ENCODE measurements around the gene FRS2. TPM values are rescaled to one million over a fixed set of nuclear protein-coding genes. Genes with fewer than 3 reads are reported as not detected.
A peak's percentile ranks its signal among the peaks of the same experiment; 100 is the strongest.

The FRS2 gene
- total and polyA plus RNA-seq, 2 donors from 2014 or later: 4.6 to 31.4 TPM

GRCh38 chr12:69514111-69514510 lies 43.9 kb downstream of the FRS2 start:
- no peak for TF ChIP-seq CTCF (IDR thresholded peaks at IDR 0.05; ENCODE audit: borderline replicate concordance, extremely low read depth, insufficient read depth)
- Histone ChIP-seq H3K4me1 (ENCODE audit: control insufficient read depth in 2 of 3, insufficient read depth in 2 of 3, low read depth in 1 of 3, low read length in 3 of 3) (peaks cover 3 to 5% (median 4%) of the 10 kb centered on the region in 3 donors), H3K9ac (ENCODE audit: low read length in 3 of 3) (no peak overlapping the region), H3K9me3 (ENCODE audit: control insufficient read depth in 2 of 3, insufficient read depth in 1 of 3, low read length in 3 of 3) (no peaks in the 10 kb centered on the region), H3K36me3 (ENCODE audit: control insufficient read depth in 2 of 3, insufficient read depth in 3 of 3, low read length in 3 of 3) (no peaks in the 10 kb centered on the region), H3K4me3 (ENCODE audit: low read length in 3 of 3) (no peak overlapping the region), H3K27me3 (ENCODE audit: control insufficient read depth, insufficient read depth, low read length) (no peaks in the 10 kb centered on the region), H3K27ac (ENCODE audit: low read depth in 2 of 2, low read length in 2 of 2) (no peak overlapping the region)
- no peak for DNase-seq
- intact Hi-C loops (cut with DNase I): no loop called here
- FAIRE-seq: no peak

- Histone ChIP-seq H3K27ac (ENCODE audit: low read depth in 2 of 2, low read length in 2 of 2) (no peak overlapping the region), H3K4me1 (ENCODE audit: control insufficient read depth in 2 of 3, insufficient read depth in 2 of 3, low read depth in 1 of 3, low read length in 3 of 3) (peaks cover 0 to 5% (median 3%) of the 10 kb centered on the region in 3 donors), H3K4me3 (ENCODE audit: low read length in 3 of 3) (no peak overlapping the region), H3K27me3 (ENCODE audit: control insufficient read depth, insufficient read depth, low read length) (no peaks in the 10 kb centered on the region), H3K36me3 (ENCODE audit: control insufficient read depth in 2 of 3, insufficient read depth in 3 of 3, low read length in 3 of 3) (no peaks in the 10 kb centered on the region), H3K9ac (ENCODE audit: low read length in 3 of 3) (no peak overlapping the region), H3K9me3 (ENCODE audit: control insufficient read depth in 2 of 3, insufficient read depth in 1 of 3, low read length in 3 of 3) (no peaks in the 10 kb centered on the region)
- intact Hi-C loops (cut with DNase I): no loop called here
- no peak for TF ChIP-seq CTCF (IDR thresholded peaks at IDR 0.05; ENCODE audit: borderline replicate concordance, extremely low read depth, insufficient read depth)
- DNase-seq (no peak), FAIRE-seq (no peak)
Measured at GRCh38 chr12:69514845-69515244, 44.7 kb downstream of the FRS2 start.

DNA sequence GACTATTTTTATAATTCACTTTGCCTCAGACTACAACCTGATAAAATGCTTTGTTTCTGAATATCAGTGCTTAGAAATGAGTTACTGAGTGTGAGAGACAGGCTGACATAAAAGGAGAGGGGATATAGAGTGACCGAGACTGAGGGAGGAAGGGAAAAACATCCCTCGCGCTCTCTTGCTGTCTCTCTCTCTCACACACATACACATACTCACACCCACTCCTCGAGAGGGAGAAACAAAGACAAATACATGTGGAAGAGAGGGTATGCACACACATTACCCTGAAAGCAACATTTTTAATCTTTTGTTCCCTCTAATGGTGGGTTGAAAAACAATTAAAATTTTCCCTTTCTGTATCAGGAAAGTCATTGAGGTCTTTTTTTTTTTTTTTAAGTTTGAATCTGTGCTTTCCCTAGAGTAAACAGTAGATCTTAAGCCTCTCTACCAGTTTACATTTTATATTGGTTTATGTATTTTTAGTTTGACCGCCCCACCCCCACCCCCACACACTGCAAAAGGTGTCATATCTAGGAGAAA lies 45.3 kb downstream of the FRS2 start:
- Histone ChIP-seq H3K36me3 (ENCODE audit: control insufficient read depth in 2 of 3, insufficient read depth in 3 of 3, low read length in 3 of 3) (no peaks in the 10 kb centered on the region), H3K27me3 (ENCODE audit: control insufficient read depth, insufficient read depth, low read length) (no peaks in the 10 kb centered on the region), H3K27ac (ENCODE audit: low read depth in 2 of 2, low read length in 2 of 2) (no peak overlapping the region), H3K9ac (ENCODE audit: low read length in 3 of 3) (no peak overlapping the region), H3K4me3 (ENCODE audit: low read length in 3 of 3) (no peak overlapping the region), H3K9me3 (ENCODE audit: control insufficient read depth in 2 of 3, insufficient read depth in 1 of 3, low read length in 3 of 3) (no peaks in the 10 kb centered on the region), H3K4me1 (ENCODE audit: control insufficient read depth in 2 of 3, insufficient read depth in 2 of 3, low read depth in 1 of 3, low read length in 3 of 3) (peaks cover 0 to under 1% (median 0%) of the 10 kb centered on the region in 3 donors)
- intact Hi-C loops (cut with DNase I): no loop called here
- no peak for FAIRE-seq
- no peak for TF ChIP-seq CTCF (IDR thresholded peaks at IDR 0.05; ENCODE audit: borderline replicate concordance, extremely low read depth, insufficient read depth)
- DNase-seq: peak in 1 of 5 donors; percentile 35

DNA sequence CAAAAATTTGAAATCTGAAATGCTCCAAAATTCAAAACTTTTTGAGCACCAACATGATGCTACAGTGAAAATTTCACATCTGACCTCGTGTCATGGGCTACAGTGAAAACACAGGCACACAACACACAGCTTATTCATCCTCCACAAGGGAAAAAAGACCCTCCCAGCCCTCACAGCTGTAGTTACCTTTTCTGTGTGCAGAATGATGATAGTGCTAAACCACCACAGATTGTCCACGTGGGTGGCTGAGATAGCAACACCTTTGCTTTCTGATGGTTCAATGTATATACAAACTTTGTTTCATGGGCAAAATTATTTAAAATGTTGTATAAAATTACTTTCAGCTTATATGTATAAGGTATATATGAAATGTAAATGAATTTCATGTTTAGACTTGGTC lies 46.8 kb downstream of the FRS2 start:
- H3K36me3 ChIP-seq (ENCODE audit: control insufficient read depth in 2 of 3, insufficient read depth in 3 of 3, low read length in 3 of 3): no peaks in the 10 kb centered on the region
- DNase-seq (no peak), FAIRE-seq (no peak)
- H3K27ac ChIP-seq (ENCODE audit: low read depth in 2 of 2, low read length in 2 of 2): no peak overlapping the region
- intact Hi-C loops (cut with DNase I): no loop called here
- no peaks in the 10 kb centered on the region for H3K27me3 ChIP-seq (ENCODE audit: control insufficient read depth, insufficient read depth, low read length)
- no peaks in the 10 kb centered on the region for H3K9me3 ChIP-seq (ENCODE audit: control insufficient read depth in 2 of 3, insufficient read depth in 1 of 3, low read length in 3 of 3)
- no peak for TF ChIP-seq CTCF (IDR thresholded peaks at IDR 0.05; ENCODE audit: borderline replicate concordance, extremely low read depth, insufficient read depth)
- H3K9ac ChIP-seq (ENCODE audit: low read length in 3 of 3): no peak overlapping the region
- H3K4me1 ChIP-seq (ENCODE audit: control insufficient read depth in 2 of 3, insufficient read depth in 2 of 3, low read depth in 1 of 3, low read length in 3 of 3): no peaks in the 10 kb centered on the region
- H3K4me3 ChIP-seq (ENCODE audit: low read length in 3 of 3): no peak overlapping the region

All from kidney (tissue), 14 donors.